ENCODE measurements around the gene KIF26B. TPM values are rescaled to one million over a fixed set of nuclear protein-coding genes. Genes with fewer than 3 reads are reported as not detected.

KIF26B gene
- total and polyA plus RNA-seq, 8 donors: 0.15 to 3.2 (median 0.89) TPM; not detected in 1

GRCh38 chr1:245485996-245486395 lies 331.2 kb downstream of the KIF26B start:
- no peaks in the 10 kb centered on the region for H3K4me1 ChIP-seq
- 58 to 74% (median 66%) methylated on average over 3 of the region's 3 CpGs for WGBS, 5 donors
- no peak for DNase-seq
- H3K27ac ChIP-seq: no peak overlapping the region
- no peaks in the 10 kb centered on the region for H3K36me3 ChIP-seq
- no peak overlapping the region for H3K4me3 ChIP-seq
- intact Hi-C loops (cut with DNase I; ENCODE audit: low total_unique reads): no loop called here
- no peaks in the 10 kb centered on the region for H3K27me3 ChIP-seq
- H3K9me3 ChIP-seq: no peaks in the 10 kb centered on the region
- no peak for TF ChIP-seq POLR2AphosphoS5 (IDR thresholded peaks at IDR 0.05)

- no peaks in the 10 kb centered on the region for H3K4me1 ChIP-seq
- 75 to 90% (median 85%) methylated on average over 8 of the region's 8 CpGs for WGBS, 5 donors
- no peak overlapping the region for H3K4me3 ChIP-seq
- DNase-seq: no peak
- H3K9me3 ChIP-seq: no peaks in the 10 kb centered on the region
- no peaks in the 10 kb centered on the region for H3K36me3 ChIP-seq
- no peak overlapping the region for H3K27ac ChIP-seq
- TF ChIP-seq POLR2A (IDR thresholded peaks at IDR 0.05) (no peak), POLR2AphosphoS5 (IDR thresholded peaks at IDR 0.05) (no peak), CTCF (IDR thresholded peaks at IDR 0.05) (no peak), EP300 (IDR thresholded peaks at IDR 0.05) (no peak)
- intact Hi-C loops (cut with DNase I; ENCODE audit: low total_unique reads): no loop called here
- H3K27me3 ChIP-seq: no peaks in the 10 kb centered on the region
Observed at GRCh38 chr1:245486775-245487470, 332.1 kb downstream of the KIF26B start.

GRCh38 chr1:245488346-245489129 lies 333.8 kb downstream of the KIF26B start:
- intact Hi-C loops (cut with DNase I; ENCODE audit: low total_unique reads): no loop called here
- DNase-seq: no peak
- 80 to 86% (median 83%) methylated on average over 14 of the region's 14 CpGs for WGBS, 5 donors
- Histone ChIP-seq H3K27ac (no peak overlapping the region), H3K27me3 (no peaks in the 10 kb centered on the region), H3K4me1 (no peaks in the 10 kb centered on the region), H3K9me3 (no peaks in the 10 kb centered on the region), H3K4me3 (no peak overlapping the region), H3K36me3 (no peaks in the 10 kb centered on the region)
- TF ChIP-seq EP300 (IDR thresholded peaks at IDR 0.05) (no peak), POLR2AphosphoS5 (IDR thresholded peaks at IDR 0.05) (no peak), CTCF (IDR thresholded peaks at IDR 0.05) (no peak), POLR2A (IDR thresholded peaks at IDR 0.05) (no peak)

- intact Hi-C loops (cut with DNase I; ENCODE audit: low total_unique reads): no loop called here
- 21 to 55% (median 38%) methylated on average over 2 of the region's 2 CpGs for WGBS, 5 donors
- no peak for TF ChIP-seq CTCF (IDR thresholded peaks at IDR 0.05)
- no peak for TF ChIP-seq POLR2AphosphoS5 (IDR thresholded peaks at IDR 0.05)
- no peak for TF ChIP-seq EP300 (IDR thresholded peaks at IDR 0.05)
- no peak for TF ChIP-seq POLR2A (IDR thresholded peaks at IDR 0.05)
Observed at GRCh38 chr1:245489838-245490237, 335.1 kb downstream of the KIF26B start.

More at GRCh38 chr1:245489838-245490237, 335.1 kb downstream of the KIF26B start:
- Histone ChIP-seq H3K36me3 (no peaks in the 10 kb centered on the region), H3K4me3 (no peak overlapping the region), H3K27ac (no peak overlapping the region), H3K9me3 (no peaks in the 10 kb centered on the region), H3K27me3 (no peaks in the 10 kb centered on the region), H3K4me1 (no peaks in the 10 kb centered on the region)
- no peak for DNase-seq

Measured in stomach (tissue), 9 donors.